HCT116 (cell line): ENCODE measurements around the gene MALRD1.

Experiments
- ELF1 ChIP-seq: IDR thresholded peaks from 2 replicates; pipeline ENCODE4 v1.6.1; 2012; ENCODE audit warnings: low read depth, borderline replicate concordance
- EZH2 ChIP-seq: fragments of 200-600 bp; sonication (generic); IDR thresholded peaks from 2 replicates; pipeline ENCODE4 v1.6.1; 2017; ENCODE audit warnings: antibody characterized with exemption, mixed run types
- POLR2AphosphoS5 ChIP-seq: IDR thresholded peaks from 2 replicates; pipeline ENCODE4 v1.6.1; 2011; ENCODE audit warnings: mild to moderate bottlenecking, low read depth, low read length, moderate library complexity
- SIN3A ChIP-seq: IDR thresholded peaks from 2 replicates; pipeline ENCODE4 v1.6.1; 2012; ENCODE audit warnings: low read depth
- SRF ChIP-seq: IDR thresholded peaks from 2 replicates; pipeline ENCODE4 v1.6.1; 2012; ENCODE audit warnings: low read depth
- TF ChIP-seq, protein P1 (sequence below), 3 experiments: fragments of 200-600 bp in 1 of 3; sonication (generic) in 1 of 3; IDR thresholded peaks in 2 of 3; conservative IDR thresholded peaks in 1 of 3; 2 replicates each; pipeline ENCODE4 v1.5.1; 2012 to 2017; ENCODE audit warnings: low read depth in 2 of 3, low read length in 2 of 3, antibody characterized with exemption in 1 of 3, borderline replicate concordance in 1 of 3, control low read depth in 1 of 3, mild to moderate bottlenecking in 1 of 3, mixed read lengths in 1 of 3, mixed run types in 1 of 3, moderate library complexity in 1 of 3; ENCODE audit not compliant: insufficient read depth in 1 of 3
- TF ChIP-seq, protein P2 (sequence below): IDR thresholded peaks from 2 replicates; pipeline ENCODE4 v1.6.1; 2011; ENCODE audit warnings: mild to moderate bottlenecking, low read length, moderate library complexity; ENCODE audit not compliant: insufficient replicate concordance; ENCODE audit errors: extremely low read depth

DNA sequence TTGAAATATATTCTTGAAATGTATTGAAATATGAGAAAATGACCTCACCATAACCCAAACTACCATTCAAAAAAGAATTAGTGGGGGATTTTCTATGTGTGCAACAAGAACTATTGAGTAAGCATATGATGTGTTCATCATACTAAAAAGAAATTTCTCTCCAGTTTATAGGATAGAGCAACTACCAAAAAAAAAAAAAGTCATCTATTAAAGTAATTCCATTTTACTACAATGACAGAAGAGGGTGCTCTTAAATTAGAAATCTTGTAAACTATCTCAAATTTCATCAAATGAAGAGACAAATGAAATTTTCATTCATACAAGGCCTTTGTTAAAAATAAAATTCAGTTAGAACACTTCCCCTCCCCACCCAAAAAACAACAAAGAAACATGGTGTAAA lies 572.2 kb downstream of the MALRD1 start:
- TF ChIP-seq, protein P1, sequence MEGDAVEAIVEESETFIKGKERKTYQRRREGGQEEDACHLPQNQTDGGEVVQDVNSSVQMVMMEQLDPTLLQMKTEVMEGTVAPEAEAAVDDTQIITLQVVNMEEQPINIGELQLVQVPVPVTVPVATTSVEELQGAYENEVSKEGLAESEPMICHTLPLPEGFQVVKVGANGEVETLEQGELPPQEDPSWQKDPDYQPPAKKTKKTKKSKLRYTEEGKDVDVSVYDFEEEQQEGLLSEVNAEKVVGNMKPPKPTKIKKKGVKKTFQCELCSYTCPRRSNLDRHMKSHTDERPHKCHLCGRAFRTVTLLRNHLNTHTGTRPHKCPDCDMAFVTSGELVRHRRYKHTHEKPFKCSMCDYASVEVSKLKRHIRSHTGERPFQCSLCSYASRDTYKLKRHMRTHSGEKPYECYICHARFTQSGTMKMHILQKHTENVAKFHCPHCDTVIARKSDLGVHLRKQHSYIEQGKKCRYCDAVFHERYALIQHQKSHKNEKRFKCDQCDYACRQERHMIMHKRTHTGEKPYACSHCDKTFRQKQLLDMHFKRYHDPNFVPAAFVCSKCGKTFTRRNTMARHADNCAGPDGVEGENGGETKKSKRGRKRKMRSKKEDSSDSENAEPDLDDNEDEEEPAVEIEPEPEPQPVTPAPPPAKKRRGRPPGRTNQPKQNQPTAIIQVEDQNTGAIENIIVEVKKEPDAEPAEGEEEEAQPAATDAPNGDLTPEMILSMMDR (IDR thresholded peaks at IDR 0.05 in 2 of 3, conservative IDR thresholded peaks at IDR 0.05 in 1 of 3; ENCODE audit: borderline replicate concordance in 1 of 3, insufficient read depth in 1 of 3, low read depth in 2 of 3, low read length in 2 of 3) = no peak
- TF ChIP-seq SRF = no peak
- TF ChIP-seq SIN3A = no peak
- TF ChIP-seq POLR2AphosphoS5 = no peak
- no peak for TF ChIP-seq EZH2
- no peak for TF ChIP-seq ELF1
- TF ChIP-seq, protein P2, sequence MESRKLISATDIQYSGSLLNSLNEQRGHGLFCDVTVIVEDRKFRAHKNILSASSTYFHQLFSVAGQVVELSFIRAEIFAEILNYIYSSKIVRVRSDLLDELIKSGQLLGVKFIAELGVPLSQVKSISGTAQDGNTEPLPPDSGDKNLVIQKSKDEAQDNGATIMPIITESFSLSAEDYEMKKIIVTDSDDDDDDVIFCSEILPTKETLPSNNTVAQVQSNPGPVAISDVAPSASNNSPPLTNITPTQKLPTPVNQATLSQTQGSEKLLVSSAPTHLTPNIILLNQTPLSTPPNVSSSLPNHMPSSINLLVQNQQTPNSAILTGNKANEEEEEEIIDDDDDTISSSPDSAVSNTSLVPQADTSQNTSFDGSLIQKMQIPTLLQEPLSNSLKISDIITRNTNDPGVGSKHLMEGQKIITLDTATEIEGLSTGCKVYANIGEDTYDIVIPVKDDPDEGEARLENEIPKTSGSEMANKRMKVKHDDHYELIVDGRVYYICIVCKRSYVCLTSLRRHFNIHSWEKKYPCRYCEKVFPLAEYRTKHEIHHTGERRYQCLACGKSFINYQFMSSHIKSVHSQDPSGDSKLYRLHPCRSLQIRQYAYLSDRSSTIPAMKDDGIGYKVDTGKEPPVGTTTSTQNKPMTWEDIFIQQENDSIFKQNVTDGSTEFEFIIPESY = no peak
